Eye (tissue), 1 donor: ENCODE measurements around the gene NET1.
A peak's percentile ranks its signal among the peaks of the same experiment; 100 is the strongest.

ENCODE experiments used
- DNase-seq: peaks from one replicate; pipeline ENCODE4 v3.0.0-alpha.2; 2015

NET1 gene

GRCh38 chr10:5445006-5445405, 32.6 kb downstream of the NET1 start:
- no peak for DNase-seq

GRCh38 chr10:5446390-5446926, 34.1 kb downstream of the NET1 start:
- peak; percentile 95 for DNase-seq

- peak; percentile 51 for DNase-seq
Measured at GRCh38 chr10:5447056-5447455, 34.7 kb downstream of the NET1 start.

GRCh38 chr10:5447611-5448071, 35.3 kb downstream of the NET1 start:
- DNase-seq: peak; percentile 43

GRCh38 chr10:5448333-5449001, 36.1 kb downstream of the NET1 start:
- no peak for DNase-seq

- peak; percentile 38 for DNase-seq
Measured at GRCh38 chr10:5449227-5449626, 36.9 kb downstream of the NET1 start.

- peak; percentile 77 for DNase-seq
Measured at GRCh38 chr10:5449823-5450222, 37.5 kb downstream of the NET1 start.

- no peak for DNase-seq
Measured at GRCh38 chr10:5450605-5451384, 38.4 kb downstream of the NET1 start.

- DNase-seq: no peak
Measured at GRCh38 chr10:5453749-5454489, 41.6 kb downstream of the NET1 start.

- DNase-seq: no peak
Measured at GRCh38 chr10:5456563-5456962, 44.2 kb downstream of the NET1 start.

GRCh38 chr10:5457741-5458140, 45.4 kb downstream of the NET1 start:
- no peak for DNase-seq

GRCh38 chr10:5458425-5458824, 46.1 kb downstream of the NET1 start:
- DNase-seq: no peak

GRCh38 chr10:5458949-5459747, 46.8 kb downstream of the NET1 start:
- no peak for DNase-seq

GRCh38 chr10:5460468-5461202, 48.3 kb downstream of the NET1 start:
- DNase-seq: no peak

GRCh38 chr10:5461203-5461588, 48.8 kb downstream of the NET1 start:
- DNase-seq: peak; percentile 50

GRCh38 chr10:5461914-5462840, 49.8 kb downstream of the NET1 start:
- no peak for DNase-seq

- no peak for DNase-seq
Measured at GRCh38 chr10:5462841-5463293, 50.5 kb downstream of the NET1 start.

GRCh38 chr10:5464546-5464945, 52.2 kb downstream of the NET1 start:
- no peak for DNase-seq

- DNase-seq: no peak
Measured at GRCh38 chr10:5465976-5466450, 53.7 kb downstream of the NET1 start.
